ENCODE data around the gene NT5C1A.
A peak's percentile ranks its signal among the peaks of the same experiment; 100 is the strongest.

NT5C1A gene

GRCh38 chr1:39659110-39659509 is 12.8 kb downstream of the NT5C1A start:
- no peak for DNase-seq (ENCODE audit: low spot score)

- peak; percentile 57 for DNase-seq (ENCODE audit: low spot score)
These were observed 13.9 kb downstream of the NT5C1A start for GRCh38 chr1:39657923-39658485.

- no peak for DNase-seq (ENCODE audit: low spot score)
These were observed 14.5 kb downstream of the NT5C1A start for GRCh38 chr1:39657402-39657801.

GRCh38 chr1:39656391-39656790 is 15.5 kb downstream of the NT5C1A start:
- DNase-seq (ENCODE audit: low spot score), result no peak

- DNase-seq (ENCODE audit: low spot score), result no peak
These were observed 16.2 kb downstream of the NT5C1A start for GRCh38 chr1:39655578-39656268.

- DNase-seq (ENCODE audit: low spot score), result no peak
These were observed 17.6 kb downstream of the NT5C1A start for GRCh38 chr1:39654291-39654690.

- peak; percentile 61 for DNase-seq (ENCODE audit: low spot score)
These were observed 18.3 kb downstream of the NT5C1A start for GRCh38 chr1:39653546-39654031.

- DNase-seq (ENCODE audit: low spot score), result no peak
These were observed 19.4 kb downstream of the NT5C1A start for GRCh38 chr1:39652554-39652953.

- DNase-seq (ENCODE audit: low spot score), result no peak
These were observed 19.8 kb downstream of the NT5C1A start for GRCh38 chr1:39652105-39652504.

GRCh38 chr1:39650431-39650830 is 21.5 kb downstream of the NT5C1A start:
- no peak for DNase-seq (ENCODE audit: low spot score)

GRCh38 chr1:39649636-39650185 is 22.2 kb downstream of the NT5C1A start:
- no peak for DNase-seq (ENCODE audit: low spot score)

GRCh38 chr1:39648496-39648895 is 23.4 kb downstream of the NT5C1A start:
- no peak for DNase-seq (ENCODE audit: low spot score)

- no peak for DNase-seq (ENCODE audit: low spot score)
These were observed 24.7 kb downstream of the NT5C1A start for GRCh38 chr1:39647247-39647646.

- DNase-seq (ENCODE audit: low spot score), result no peak
These were observed 25.4 kb downstream of the NT5C1A start for GRCh38 chr1:39646232-39647081.

GRCh38 chr1:39645411-39646043 is 26.4 kb downstream of the NT5C1A start:
- DNase-seq (ENCODE audit: low spot score), result no peak

- DNase-seq (ENCODE audit: low spot score), result no peak
These were observed 28.2 kb downstream of the NT5C1A start for GRCh38 chr1:39643705-39644104.

GRCh38 chr1:39642796-39643195 is 29.1 kb downstream of the NT5C1A start:
- no peak for DNase-seq (ENCODE audit: low spot score)

- DNase-seq (ENCODE audit: low spot score), result no peak
These were observed 31.0 kb downstream of the NT5C1A start for GRCh38 chr1:39640861-39641260.

- no peak for DNase-seq (ENCODE audit: low spot score)
These were observed 32.4 kb downstream of the NT5C1A start, which contains the start of gene HEYL for GRCh38 chr1:39639305-39640130. HEYL (minus strand) TSS chr1:39639643; CDS start chr1:39639625, 18 bp downstream.

- DNase-seq (ENCODE audit: low spot score), result no peak
These were observed 33.0 kb downstream of the NT5C1A start for GRCh38 chr1:39638965-39639304.

GRCh38 chr1:39637361-39637760 is 34.5 kb downstream of the NT5C1A start:
- no peak for DNase-seq (ENCODE audit: low spot score)
